CD4-positive, alpha-beta T cell treated with Interleukin-4 for 1 hour (primary cell): ENCODE measurements around the gene CYTL1.
A peak's percentile ranks its signal among the peaks of the same experiment; 100 is the strongest.

Experiments used
- DNase-seq, 2 donors: peaks; one replicate each; pipeline ENCODE4 v3.0.0-alpha.2; 2020 to 2022

CYTL1 gene

DNA sequence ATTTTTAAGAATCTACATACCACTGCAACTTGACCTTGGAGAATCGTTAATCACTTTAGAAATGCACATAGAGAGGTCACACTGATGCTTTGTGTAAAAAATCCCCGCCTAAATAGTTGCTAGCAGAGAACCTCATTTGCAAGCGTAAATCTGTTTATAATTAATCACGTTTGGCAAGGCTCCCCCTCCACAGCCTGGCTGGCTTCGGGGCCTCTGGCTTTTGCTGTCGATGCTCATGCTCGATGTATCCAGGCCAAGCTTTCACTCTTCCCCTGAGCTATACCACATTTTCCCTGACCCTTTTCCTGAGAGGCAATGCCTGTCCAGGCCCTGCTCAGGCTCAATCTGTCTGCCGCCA lies 23.4 kb downstream of the CYTL1 start:
- DNase-seq: no peak

DNA sequence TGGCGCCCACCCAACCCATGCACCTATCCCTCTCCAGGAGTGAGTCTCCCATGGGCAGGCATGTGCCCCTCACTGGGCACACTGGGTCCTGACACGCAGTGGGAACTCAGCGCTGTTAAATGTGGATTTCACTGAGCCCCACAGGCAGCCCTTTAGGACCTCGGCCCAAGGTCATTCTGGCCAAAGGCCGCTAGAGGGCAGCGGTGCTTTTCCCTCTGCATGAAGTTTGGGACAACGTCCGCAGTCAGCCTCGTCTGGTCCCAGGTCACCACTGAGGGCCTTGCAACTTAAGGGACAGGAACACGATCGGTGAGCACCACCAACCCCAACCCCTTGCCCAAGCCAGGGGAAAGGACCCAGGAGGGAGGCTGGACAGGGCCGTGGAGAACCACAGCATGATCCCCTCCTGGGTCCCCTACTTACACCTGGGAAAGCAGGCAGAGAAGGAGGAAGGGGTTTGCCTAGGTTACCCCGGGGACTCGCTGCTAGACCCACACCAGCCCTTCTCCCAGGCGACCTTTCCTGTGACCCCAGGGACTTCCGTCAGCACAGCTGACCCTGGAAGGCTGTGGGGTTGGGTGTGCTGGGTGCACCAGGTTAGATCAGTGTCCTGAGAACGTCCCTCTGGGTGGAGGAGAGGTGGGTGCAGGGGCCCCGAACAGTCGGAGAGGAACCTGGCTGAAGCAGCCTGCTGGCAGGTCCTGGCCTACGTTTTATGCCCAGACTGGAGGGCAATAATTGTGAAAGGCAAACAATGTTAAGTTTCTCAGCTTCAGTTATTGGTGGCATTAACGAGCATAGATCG lies 24.0 kb downstream of the CYTL1 start:
- DNase-seq: peak; percentile 15 to 54

DNA sequence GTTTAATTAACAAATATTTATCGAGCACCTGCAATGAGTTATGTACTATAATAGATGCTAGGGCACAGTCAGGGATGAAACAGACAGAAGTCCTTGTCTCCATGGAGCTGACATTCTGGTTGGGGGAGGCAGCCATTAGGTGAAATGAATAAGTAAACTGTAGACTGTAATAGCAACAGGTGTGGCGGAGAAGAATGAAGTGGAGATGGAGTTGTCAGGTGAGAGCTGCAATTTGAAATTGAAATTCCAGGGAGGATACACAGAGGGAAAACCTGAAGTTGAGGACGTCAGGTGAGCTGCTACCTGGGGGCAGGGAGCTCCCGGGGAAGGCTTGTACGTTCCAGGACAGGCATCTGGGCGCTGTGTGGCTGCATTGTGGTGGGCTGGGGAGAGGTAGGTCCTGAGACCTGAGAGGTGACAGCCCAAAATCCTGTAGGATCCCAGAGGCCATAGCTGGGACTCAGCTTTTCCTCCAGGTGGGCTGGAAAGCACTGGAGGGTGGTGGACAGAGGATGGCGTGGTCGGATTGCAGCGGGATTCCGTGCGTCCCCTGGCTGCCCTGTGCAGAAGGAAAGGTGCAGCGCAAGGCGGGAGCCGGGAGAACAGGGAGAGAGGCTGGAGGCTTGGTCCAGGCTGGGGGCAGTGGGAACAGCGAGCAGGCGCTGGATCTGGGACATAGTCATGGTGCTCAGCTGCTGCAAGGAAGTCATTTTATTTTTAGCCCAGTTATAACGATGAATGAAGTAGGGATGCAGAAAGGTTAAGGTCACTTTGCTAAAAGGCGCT lies 24.8 kb downstream of the CYTL1 start:
- no peak for DNase-seq

DNA sequence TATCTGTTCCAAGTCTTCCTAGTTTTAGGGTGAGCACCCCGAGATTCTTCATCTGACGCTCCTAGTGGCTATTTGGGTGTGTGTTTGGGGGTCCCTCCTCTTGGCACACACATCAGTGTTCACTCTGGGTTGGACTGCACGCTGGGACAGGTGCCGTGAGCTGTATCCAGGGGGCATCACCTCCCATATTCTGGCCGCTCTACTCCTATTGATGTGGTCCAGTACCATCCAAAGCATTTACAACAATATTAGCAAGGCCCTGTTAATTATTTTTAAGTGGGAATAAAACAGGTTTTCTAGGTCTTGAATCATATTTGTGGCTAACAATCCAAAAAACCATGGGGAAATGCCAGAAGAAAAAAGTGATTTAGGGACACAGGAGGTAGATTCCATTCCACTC lies 26.4 kb downstream of the CYTL1 start:
- DNase-seq: no peak

DNA sequence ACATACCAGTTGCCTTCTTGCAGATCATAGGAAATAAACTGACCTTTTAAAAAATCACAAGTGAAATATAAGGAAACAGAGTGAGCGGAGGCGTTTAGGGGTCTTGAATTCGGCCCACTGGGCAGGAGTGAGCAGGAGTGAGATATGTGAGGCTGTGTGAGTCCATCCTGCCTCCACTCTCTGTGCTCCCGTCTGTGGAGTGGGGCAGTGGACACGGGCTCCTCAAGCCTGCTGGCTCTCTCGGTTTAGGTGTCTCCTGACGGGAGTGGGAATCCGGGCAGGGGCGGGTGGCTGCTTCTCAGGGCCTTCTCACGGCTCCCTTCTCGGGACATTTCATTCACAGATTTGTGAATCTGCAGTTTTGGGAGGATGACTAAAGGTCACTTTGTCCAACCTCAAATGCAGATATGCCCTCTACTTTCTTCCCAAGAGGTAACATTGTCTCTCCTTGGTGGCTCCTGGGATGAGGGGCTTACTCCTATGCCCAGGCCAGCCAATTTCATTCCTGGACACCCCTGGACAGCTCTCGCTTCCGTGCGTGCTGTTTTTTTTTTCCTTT lies 27.6 kb downstream of the CYTL1 start:
- DNase-seq: no peak

DNA sequence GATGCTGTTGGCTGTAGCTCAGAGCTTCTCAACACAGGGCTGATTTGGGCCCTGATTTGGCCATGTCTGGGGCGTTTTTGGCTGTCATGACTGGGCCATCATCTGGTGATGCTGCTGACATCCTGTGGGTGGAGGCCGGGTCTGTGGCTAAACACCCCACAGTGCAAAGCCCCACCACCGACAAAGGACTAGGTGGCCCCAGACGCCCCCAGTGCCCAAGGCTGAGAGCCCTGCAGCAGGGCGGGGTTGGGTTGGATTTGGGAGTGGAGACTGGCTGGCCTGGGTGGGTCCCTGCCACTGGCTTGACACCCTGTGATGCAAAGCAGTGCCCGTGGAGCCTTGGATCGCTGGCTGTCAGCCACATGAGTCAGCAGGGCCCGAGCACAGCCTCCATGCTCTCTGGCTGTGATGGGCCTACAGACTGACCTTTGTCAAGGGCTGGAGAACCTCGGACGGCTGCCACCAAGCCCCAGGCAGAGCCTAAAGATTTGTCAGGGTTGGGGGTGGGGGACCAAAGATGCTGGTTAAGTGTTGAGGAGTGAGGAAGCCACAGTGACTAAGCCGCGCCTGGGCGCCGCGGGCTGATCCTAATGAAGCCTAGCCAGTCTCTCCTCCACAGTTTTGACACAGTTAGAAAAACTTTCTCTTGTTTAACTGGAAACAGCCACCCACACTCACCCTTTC lies 28.3 kb downstream of the CYTL1 start:
- DNase-seq: no peak

DNA sequence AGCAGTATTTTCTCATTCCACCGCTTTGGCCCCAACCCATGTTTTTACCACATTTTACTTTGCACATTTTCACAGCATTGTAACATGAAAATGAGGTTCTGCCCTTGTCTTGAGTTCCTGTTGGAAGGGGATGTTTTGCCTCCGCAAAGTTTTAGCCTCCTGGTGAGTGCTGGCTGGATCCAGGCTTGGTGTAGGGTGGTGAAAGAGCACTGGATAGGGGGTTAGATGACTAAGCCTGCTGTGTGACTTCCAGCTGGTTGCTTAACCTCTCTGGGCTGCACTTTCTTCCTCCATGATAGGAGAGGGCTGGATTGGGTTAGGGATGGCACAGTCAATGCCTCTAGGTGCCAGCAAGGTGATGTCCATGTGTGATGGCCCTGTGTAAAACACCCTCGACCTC lies 28.9 kb downstream of the CYTL1 start:
- DNase-seq: no peak

DNA sequence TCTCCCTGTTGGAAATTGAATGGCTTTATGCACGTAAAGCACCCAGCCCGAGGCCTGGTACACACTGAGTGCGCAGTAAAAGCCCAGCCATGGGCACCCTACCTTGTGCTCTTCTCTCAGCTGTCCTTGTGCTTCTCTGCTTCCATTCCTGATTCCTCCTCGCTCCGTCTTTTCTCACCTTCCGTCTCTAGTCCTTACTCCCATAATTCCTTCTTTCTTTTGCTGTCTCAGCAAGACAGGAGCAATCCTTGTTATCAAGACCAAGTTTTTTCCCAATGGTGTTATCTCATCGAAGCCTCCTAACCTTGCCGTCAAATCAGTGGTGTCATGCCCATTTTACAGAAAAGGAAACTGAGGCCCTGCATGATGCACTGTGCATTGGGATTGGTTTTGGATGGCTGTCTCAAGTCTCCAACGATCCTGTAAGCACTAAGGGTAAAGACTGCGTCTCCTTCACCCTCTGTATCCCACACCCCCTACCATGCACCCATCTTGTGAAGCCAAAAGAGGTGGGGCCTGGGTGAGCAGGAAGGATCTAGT lies 30.1 kb downstream of the CYTL1 start:
- DNase-seq: no peak

DNA sequence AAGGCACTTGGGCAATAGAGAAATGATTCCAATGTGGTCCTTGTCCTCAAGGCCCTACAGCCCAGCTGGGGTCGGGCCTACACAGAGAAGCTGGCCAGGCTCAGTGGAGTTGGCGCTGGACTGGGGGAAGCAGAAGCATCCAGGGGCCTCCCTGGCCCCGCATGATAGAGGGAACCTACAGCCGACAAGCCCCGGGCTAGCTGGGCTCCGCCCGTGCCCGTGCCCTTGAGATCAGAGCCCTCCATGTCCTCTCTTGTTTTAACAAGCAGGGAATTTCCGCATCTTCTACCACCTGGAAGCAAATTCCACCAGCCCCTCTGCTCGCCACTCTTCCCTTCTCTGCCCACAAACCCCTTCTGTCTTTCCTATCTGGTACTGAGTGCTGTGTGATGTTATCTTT lies 31.6 kb downstream of the CYTL1 start:
- no peak for DNase-seq

DNA sequence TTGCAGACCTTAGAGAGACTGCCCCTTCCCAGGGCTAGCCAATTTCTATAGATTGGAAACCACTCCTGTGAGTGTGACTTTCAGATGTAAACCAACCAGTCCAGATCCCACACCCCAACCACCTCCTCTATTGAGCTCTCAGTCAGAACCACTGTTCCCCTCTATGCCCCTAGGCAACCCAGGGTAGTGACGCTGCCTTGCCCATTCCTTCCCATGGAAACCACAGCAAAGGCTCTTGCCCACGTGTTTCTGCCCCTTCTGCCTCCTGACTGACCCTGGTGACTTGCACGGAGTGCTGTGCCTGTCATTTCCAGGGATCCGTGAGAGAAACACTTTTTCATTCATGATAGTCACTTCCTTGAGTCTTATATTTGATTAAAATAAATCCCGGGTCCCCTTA lies 32.4 kb downstream of the CYTL1 start:
- DNase-seq: no peak

DNA sequence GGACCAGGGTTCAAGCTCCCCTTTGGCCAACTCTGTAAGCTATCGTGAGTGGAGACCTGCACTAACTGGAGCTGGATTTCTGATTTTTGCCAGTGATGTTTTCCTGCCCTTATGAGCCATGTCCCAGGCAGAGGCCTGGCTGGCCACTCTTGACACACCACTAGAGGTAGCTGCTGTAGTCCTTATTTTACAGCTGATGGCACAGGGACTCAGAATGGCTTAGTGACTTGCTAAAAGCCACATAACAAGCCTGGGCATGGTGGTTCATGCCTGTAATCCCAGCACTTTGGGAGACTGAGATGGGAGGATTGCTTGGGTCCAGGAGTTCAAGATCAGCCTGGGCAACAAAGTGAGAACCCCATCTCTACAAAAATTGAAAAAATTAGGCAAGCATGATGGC lies 33.4 kb downstream of the CYTL1 start:
- DNase-seq: no peak

DNA sequence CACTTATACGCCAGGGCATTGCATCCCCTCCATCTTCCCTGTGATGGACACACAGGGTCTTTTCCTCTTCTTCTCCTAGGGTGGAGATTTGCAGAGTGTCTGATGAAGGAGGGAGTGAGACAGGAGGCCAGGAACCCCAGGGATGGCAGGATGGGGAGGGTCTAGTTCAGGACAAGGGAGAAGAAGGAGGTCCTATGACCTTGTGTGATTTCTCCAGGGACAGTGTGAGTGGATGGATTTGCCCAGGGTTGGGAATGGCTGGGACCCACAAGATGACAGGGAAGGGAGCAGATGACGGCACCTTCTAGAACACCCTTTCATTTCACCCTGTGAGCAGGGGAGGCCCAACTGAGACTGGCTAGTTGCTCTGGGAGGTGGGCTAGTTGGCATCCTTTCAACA lies 34.2 kb downstream of the CYTL1 start:
- no peak for DNase-seq

DNA sequence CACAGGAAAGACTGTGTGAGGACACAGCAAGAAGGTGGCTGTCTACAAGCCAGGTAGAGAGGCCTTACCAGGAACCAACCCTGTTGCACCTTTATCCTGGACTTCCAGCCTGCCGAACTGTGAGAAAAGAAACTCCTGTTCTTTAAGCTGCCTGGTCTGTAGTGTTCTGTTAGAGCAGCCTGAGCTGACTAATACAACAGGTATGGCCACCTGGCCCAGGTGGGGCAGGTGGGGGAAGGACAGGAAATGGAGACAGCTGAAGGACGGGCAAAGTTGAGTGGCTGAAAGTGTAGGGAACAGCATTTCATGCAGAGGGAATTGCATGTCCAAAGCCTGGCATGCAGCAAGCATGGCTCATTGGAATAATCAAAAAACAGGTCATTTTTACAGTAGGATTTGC lies 35.1 kb downstream of the CYTL1 start:
- no peak for DNase-seq

DNA sequence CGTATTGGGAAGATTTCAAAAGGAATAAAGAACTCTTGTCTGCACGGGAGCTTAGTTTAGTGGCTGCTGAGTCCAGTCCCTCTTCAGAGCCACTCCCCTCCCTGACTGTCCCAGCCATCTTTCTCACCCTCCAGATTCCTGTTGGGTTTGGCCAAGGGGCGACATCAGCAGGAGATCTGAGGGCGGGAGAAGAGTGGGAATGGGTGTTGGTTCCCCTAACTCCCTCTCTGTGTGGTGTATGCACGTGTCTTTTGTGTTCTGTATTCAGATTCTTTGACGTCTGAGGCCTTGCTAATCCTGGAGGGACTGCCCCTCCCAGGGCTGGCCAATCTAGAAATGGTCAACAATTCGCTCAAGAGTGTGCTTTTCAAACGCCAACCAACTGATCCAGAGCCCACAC lies 37.4 kb downstream of the CYTL1 start:
- no peak for DNase-seq

DNA sequence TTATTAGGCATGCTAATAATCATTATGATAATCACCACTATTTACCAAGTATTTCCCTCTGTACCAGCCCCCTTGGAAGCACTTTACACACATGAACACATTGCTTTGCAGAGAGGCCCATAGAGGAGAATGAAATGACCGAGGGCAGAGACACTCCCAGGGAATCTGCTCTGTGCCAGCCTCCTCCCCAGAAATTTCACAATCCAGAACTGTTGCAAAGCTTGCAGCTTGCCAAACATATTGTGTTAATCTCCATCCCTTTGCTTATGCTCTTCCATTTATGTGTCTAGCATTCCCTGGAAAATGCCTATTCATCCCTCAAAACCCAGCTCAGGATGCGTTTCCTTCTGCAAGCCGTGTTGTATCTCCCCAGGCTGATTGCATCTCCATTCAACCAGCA lies 37.8 kb downstream of the CYTL1 start:
- DNase-seq: no peak

DNA sequence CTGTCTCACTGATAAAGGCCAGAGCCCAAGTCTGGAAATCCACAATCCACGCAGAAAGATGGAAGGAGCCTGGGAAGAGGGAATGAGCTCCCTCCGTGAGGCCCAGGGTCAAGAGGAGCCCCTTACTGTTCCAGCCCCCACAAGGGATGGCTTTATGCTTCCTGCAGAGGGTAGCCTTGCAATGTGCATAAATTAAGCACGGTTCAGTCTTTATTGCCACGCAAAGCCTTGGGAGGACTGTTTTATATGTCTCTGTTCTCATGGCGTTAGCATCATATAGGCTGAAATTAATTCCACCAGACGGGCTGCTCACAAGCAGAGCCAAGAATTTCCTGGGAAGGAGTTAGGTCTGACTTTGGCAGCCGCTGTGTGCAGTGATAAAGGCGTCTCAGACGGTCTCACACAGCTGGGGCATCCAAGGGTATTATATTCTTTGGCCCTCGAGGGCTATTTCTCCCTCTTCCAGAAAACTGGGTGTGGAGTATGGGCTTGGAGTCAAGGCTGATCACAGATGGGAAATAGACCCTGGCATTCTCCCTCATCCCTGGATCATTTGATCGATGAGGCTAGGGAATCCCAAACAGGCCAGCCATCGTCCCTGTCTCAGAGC lies 38.5 kb downstream of the CYTL1 start:
- DNase-seq: no peak

DNA sequence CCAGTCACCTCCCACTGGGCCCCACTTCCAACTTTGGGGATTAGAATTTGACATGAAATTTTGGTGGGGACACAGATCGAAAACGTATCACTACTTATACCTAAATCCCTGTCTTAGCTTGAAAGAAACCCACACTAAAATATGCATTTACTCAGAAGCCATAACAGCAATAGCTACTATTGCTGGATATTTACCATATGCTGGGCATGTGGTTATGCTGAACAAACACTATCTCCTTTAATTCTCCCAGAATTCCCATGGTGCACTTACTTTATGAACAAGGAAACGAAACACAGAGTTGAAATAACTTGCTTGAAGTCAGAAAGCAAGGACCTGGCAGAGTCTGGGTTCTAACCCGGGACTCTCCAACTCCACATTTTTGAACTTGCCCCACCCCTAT lies 39.3 kb downstream of the CYTL1 start:
- no peak for DNase-seq

DNA sequence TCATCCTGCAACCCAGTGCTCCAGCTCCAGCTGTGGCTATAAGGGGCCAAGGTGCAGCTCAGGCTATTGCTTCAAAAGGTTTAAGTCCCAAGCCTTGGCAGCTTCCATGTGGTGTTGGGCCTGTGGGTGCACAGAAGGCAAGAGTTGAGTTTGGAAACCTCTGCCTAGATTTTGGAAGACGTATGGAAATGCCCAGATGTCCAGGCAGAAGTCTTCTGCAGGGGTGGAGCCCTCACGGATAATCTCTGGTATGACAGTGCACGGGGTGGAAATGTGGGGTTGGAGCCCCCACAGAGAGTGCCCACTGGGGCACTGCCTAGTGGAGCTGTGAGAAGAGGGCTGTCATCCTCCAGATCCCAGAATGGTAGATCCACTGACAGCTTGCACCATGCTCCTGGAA lies 44.5 kb downstream of the CYTL1 start:
- DNase-seq: no peak

DNA sequence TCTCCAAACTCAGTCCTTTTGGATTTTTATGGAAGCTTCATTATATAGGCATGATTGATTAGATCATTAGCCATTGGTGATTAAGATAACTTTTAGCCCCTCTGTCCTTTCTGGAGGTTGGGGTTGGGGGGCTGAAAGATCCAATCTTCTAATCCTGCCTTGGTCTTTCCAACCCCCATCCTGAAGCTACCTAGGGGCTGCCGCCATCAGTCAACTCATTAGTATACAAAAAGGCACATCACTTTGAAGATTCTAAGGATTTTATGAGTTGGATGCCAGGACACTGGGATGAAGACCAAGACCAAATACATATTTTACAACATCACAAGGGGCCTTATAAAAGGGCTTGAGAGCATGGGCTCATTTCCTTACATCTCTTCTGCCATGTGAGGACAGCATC lies 47.5 kb downstream of the CYTL1 start:
- DNase-seq: no peak

DNA sequence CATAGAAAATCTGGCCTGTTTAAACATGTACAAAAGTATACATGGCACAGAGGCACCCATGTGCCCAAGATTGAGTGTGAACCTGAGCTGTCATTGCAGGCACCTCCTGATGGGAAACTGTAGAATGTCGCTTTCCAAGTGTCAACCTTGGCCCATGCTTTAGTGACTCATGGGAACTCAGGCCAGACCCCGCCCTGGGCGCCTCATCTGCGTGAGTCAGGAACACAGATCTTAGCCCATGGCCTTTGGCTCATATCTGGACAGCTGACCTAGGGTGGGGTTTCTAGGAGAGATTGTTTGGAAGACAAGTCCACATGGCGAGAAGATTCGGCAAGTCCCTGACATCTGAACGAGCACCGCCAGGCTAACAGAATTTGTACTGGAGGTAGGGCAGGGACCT lies 50.0 kb downstream of the CYTL1 start:
- DNase-seq: no peak

DNA sequence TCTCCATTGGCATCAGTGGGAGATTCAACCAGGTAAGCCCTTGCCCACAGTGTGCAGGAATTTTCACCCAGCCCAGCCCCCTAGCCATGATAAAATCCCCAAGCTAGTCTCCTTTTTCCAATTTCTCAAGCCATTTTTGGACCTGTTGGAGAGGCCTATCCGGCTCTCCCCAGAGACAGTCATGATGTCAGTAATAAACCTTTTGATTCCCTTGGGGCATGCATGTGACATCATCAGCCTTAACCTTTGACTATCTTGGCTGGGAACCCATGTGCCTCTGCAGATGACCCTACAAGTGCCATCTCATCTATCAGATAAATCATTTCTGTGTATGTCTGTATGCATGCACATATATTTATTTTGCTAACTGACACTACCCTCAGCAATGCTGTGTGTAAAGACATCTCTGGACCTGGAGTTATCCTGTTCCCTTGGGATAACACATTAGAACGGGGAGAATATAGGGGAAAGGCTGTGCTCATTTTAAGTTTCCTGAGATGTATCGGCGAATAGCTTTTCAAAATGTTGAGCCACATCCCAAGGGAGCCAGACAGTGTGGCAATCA lies 51.0 kb downstream of the CYTL1 start:
- DNase-seq: no peak
